ENCODE data around the gene RHEB.
"Not testable (repeated sequence)": the region's sequence is repeated elsewhere in the genome, so short reads cannot be mapped to it uniquely, and the experiment has no call there.

The RHEB gene

DNA sequence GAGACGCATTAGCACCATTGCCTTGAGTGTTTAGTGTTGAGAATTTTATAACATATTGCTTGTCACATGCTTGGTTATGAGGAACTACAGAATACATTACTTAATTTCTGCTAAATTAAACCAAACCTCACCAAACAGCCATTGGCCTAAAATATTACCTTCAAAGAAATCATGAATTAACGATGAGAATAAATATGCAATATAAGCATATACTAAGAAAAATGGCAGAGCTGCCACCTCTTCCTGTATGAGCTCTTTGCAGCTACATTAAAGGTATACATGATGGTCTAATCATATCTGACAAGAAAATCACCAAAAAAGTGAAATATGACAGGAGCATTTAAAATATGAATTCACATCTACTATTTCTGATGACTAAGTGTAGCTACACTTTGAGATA is 5.2 kb upstream of the RHEB start:
- DNase-seq: no peak

GRCh38 chr7:151524331-151524730 is 4.6 kb upstream of the RHEB start:
- no peak for DNase-seq

DNA sequence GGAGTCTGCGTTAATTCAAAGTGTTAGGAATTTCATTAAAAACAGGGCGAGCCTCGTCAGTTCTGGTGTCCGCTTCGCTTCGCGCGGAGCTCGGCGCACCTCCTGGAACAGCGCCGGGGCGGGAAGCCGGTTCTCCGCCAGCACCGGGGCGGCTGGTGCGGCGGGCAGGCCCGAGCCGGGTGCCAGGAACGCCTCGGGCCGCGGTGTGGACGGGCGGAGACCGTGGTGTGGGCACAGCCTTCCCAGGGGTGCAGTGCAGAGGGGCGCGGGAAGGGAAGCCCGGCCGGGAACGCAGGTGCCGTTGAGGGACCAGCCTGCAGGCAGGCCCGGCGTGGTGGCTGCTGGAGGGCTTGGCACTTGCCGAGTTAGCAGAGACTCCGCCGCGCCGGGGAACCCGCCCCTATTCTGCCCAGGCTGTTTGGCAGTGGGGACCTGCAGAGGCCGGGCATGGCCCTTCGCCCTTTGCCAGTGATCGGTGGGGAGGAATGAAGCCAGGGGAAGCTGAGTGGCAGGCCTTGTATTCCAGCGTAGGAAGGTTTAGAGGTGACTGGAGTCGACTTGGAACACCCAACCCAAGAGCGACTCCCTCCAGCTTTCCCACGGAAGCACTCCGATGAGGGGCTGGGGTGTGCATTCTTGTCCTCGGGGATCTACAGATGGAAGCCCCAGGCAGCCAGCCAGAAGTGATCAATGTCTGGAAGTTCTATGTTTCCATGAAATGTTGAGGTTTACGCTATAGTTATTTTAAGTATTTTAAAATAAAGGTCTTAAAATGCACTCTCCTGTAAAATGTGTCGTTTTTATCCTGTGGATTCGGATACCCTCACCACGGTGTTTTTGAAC is 945 bp upstream of the RHEB start:
- DNase-seq: no peak

DNA sequence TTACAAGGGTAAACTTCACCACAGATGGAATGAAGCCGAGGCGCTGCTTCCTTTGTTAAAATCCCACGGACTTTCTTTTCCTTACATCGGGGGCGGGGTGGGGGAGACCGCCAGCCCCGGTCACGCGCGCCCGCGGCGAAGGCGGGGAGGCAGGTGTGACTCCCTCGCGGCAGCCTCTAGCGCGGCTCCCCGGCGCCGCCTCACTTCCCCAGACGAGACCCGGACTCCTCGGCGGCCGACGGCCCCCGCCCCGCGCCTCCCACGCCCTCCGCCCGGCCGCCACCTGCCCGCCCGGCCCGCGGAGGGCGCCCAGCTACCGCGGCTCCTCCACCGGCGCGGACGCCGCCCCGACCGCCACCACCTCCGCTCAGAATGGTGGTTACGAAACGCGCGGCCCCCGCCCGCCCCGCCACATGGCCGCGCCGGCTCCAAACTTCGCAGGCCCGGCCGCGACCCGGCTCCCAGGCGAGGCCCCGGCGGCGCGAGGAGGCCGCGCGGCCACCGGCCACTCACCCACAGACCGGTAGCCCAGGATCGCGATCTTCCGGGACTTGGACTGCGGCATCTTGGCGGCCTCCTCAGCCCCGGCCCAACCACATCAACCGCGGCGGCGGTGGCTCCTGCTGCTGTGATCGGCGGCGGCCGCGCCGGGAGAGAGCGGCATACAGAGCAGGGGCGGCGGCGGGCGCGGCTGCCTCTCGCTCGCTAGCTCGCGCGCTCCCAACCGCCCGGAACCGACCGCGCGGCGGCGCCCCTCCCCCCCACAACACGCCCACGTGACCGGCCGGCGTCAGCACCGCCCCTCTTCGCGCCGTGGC is 539 bp downstream of the RHEB start:
- not testable (repeated sequence) for DNase-seq

GRCh38 chr7:151518105-151518946 is 1.4 kb downstream of the RHEB start:
- no peak for DNase-seq

- DNase-seq: no peak
These were observed 2.0 kb downstream of the RHEB start for GRCh38 chr7:151517601-151518104.

DNA sequence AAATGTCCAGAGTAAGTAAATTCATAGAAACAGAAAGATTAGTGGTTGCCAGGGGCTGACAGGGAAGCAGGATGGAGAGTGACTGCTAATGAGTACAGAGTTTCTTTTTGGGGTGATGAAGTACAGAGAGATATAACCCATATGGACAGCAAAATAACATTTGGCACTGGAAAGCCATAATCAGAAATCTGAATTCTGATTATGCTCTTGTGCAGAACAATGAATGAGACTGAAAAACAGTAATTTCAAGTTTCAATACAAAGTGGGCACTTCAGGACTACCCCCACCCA is 4.5 kb downstream of the RHEB start:
- DNase-seq: no peak

DNA sequence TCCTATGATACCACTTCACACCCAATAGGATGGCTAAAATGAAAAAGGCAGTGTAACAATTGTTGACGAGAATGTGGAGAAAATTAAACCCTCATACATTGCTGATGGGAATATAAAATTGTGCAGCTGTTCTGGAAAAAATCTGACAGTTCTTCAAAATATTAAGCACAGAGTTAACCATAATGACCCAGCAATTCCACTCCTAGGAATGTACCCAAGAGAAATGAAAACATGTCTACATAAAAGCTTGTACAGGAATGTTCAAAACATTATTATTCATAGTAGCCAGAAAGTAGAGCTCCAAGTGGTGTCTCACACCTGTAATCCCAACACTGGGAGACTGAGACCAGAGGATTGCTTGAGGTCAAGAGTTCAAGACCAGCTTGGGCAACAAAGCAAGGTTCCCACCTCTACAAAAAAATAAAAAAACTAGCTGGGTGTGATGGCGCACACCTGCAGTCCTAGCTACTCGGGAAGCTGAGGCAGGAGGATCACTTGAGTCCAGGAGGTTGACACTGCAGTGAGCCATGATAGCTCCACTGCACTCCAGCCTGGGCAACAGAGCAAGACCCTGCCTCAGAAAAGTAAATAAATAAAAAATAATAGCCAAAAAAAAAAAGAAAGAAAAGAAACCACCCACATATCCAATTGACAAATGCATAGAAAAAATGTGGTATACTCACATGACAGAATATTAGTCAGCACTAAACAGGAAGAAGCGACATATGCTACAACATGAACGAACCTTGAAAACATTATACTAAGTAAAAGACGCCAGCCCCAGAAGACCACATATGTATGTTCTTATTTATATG is 5.0 kb downstream of the RHEB start:
- DNase-seq: no peak

- no peak for DNase-seq
These were observed 6.6 kb downstream of the RHEB start for GRCh38 chr7:151513133-151513532.

DNA sequence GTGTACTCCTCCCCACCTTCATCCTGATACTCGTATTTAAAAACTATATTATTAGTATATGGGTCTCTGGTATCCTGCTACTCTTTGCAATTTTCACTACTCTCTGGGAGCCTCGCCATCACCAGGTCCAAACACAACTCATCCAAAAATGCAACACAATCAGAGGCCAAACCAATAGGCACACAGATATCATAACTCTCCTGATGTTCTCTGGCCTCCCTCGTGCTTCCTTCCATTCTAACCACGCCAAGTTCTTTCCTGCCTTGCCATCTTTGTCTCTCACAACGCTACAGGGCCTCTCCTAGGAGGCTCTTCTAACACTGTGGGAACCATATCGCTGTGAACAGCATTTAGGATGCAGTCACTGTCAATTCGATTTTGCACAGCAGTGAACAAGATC is 7.3 kb downstream of the RHEB start:
- DNase-seq: no peak

DNA sequence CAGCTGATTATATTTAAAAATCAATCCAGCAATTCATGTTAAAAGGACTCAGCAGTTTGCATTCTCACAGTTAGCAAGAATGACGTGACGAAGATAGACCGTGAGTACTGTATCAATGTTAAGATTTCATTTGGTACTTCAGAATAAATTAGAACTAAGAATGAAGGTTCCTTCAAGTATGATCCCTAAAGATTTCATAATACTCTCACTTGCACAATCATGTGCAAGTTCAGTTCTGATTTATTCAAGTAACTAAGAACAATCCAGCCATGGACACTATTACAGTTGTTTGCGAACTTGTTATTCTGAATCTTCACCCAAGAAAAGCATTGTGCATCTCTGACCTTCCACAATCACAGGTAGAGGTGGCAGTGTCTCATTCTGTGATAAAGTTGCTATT is 7.7 kb downstream of the RHEB start:
- no peak for DNase-seq

- no peak for DNase-seq
These were observed 8.4 kb downstream of the RHEB start for GRCh38 chr7:151511270-151511669.

GRCh38 chr7:151509670-151510333 is 9.9 kb downstream of the RHEB start:
- DNase-seq: no peak

DNA sequence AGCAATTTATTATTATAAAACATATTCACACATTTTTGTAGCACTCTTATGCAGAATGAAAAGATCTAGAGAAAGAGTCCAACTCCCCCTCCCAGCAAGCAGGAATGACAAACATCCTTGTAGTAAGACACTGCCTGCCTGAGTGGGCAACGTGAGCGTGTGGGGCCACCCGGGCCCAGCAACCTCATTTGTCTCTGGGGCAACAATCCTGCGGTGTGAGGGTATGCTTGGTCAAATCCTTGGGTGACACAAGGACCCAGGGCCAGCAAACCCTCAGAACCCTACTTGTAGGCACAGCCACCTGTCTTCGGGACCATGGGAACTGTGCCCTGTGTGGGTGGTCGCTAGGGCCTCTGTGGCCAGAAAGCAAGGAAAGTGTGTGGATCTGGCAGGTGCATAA is 10.7 kb downstream of the RHEB start:
- no peak for DNase-seq

DNA sequence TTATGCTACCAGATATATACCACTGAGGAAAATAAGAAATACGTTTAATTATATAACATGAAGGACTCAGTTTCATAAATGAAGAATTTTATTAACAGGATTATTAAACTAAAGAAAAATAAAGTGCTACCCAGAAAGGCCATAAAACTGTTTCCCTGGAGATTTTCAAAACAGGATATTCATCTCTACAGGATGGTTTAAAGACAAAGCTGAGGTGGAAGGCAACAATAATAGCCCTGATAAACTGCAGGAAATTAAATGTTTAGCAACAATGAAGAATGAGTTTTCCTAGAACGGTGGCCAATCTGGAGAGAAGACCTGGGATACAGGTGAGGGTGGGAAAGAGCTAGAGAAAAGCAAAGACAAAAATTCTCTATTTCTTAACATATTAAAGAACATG is 11.9 kb downstream of the RHEB start:
- DNase-seq: no peak

- no peak for DNase-seq
These were observed 12.8 kb downstream of the RHEB start for GRCh38 chr7:151506901-151507382.

- no peak for DNase-seq
These were observed 13.7 kb downstream of the RHEB start for GRCh38 chr7:151505836-151506468.

GRCh38 chr7:151505433-151505832 is 14.3 kb downstream of the RHEB start:
- no peak for DNase-seq

DNA sequence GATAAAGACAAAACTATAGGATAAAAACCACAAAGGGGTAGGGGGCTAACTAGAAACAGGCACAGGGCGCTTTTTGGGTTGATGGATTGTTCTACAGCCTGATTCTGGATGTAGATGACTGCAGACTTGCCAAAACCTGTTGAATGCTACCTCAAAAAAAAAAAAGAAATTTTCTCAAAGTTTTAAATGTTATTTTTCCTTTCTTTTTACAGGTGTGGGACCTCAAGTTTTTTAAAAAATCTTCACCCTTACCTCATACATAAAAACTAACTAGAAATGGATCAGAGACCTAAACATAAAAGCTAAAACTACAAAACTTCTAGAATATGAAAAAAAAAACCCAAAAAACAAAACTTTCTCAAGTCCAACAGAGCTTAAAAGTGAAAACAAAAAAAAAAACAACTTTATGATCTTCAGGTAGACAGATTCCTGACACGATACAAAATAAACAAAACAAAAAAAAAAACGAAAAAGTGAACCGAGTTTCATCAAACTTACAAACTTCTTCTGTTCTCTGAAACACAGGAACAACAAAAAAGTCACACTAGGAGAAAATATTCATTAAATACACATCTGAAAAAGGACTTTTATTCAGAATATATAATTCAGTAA is 14.9 kb downstream of the RHEB start:
- DNase-seq: no peak

DNA sequence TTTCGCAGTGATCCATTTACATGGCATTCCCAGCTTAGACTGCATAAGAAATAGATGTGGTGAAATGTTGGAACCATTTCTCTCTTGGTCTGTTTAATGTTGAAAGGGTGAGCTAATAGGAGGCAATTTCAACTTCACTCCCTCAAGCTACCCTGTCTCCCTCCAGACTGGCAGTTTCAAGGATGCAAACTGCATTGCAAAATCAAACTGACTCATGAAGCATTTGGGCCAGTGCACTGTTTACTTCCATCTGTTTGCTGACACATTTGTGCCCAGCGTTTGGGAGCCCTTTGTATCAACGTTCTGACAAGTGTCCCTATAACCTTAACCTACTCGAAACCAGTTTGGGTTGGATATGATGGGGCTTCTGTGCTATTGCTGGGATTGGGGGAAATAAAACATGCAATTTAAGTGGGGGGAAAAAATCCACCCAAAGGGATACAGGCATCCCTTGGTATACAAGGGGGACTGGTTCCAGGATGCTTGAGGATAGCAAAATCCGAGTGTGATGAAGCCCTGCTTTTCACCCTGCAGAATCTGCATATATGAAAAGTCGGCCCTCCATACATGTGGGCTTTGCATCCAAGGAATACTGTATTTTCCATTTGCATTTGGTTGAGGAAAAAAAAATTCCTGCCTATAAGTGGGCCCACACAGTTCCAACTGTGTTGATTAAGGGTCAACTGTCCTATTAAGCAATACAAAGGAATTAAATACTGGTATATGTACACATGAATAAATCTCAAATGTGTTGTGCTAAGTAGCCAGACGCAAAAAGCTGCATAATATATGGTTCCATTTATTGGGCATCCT is 15.6 kb downstream of the RHEB start:
- no peak for DNase-seq

Measured in NCI-H1048 (cell line).